MM.1S (cell line): ENCODE measurements around the gene CBL.
"Not testable (repeated sequence)": the region's sequence is repeated elsewhere in the genome, so short reads cannot be mapped to it uniquely, and the experiment has no call there.

Experiments
- DNase-seq: peaks from one replicate; pipeline ENCODE4 v3.0.0-alpha.2; 2015
- H2AFZ ChIP-seq: fragments of 300-600 bp; sonication (generic); 2 replicates; pipeline ENCODE4 v1.6.0; 2016; ENCODE audit warnings: antibody characterized with exemption, low read length
- H3F3A ChIP-seq: fragments of 300-600 bp; sonication (generic); 2 replicates; pipeline ENCODE4 v1.6.1; 2016; ENCODE audit warnings: mild to moderate bottlenecking, antibody characterized with exemption, low read length, moderate library complexity, mixed read lengths; ENCODE audit not compliant: insufficient read depth
- H3K27ac ChIP-seq: fragments of 300-600 bp; sonication (generic); 2 replicates; pipeline ENCODE4 v1.5.1; 2016; ENCODE audit warnings: mild to moderate bottlenecking, low read length
- H3K27me3 ChIP-seq: fragments of 300-600 bp; sonication (generic); replicated peaks from 2 replicates; pipeline ENCODE4 v1.6.0; 2016; ENCODE audit warnings: low read length; ENCODE audit not compliant: insufficient read depth
- H3K36me3 ChIP-seq: fragments of 300-600 bp; sonication (generic); replicated peaks from 2 replicates; pipeline ENCODE4 v1.6.1; 2016; ENCODE audit warnings: mild to moderate bottlenecking, low read length, mixed read lengths; ENCODE audit not compliant: insufficient read depth
- H3K4me1 ChIP-seq: fragments of 300-600 bp; sonication (generic); 2 replicates; pipeline ENCODE4 v1.6.1; 2016; ENCODE audit warnings: low read length, mixed read lengths
- H3K4me2 ChIP-seq: fragments of 300-600 bp; sonication (generic); 2 replicates; pipeline ENCODE4 v1.6.0; 2016; ENCODE audit warnings: low read depth, low read length
- H3K4me3 ChIP-seq: fragments of 300-600 bp; sonication (generic); 2 replicates; pipeline ENCODE4 v1.5.1; 2016; ENCODE audit warnings: low read length, mixed read lengths
- H3K79me2 ChIP-seq: fragments of 300-600 bp; sonication (generic); 2 replicates; pipeline ENCODE4 v1.6.1; 2016; ENCODE audit warnings: mixed run types, low read length, mixed read lengths
- H3K9ac ChIP-seq: fragments of 300-600 bp; sonication (generic); 2 replicates; pipeline ENCODE4 v1.6.1; 2016; ENCODE audit warnings: low read length, mixed read lengths
- H3K9me2 ChIP-seq: fragments of 300-600 bp; sonication (generic); replicated peaks from 2 replicates; pipeline ENCODE4 v1.6.1; 2016; ENCODE audit warnings: mild to moderate bottlenecking, low read length, mixed read lengths; ENCODE audit not compliant: insufficient read depth
- H3K9me3 ChIP-seq: fragments of 300-600 bp; sonication (generic); replicated peaks from 2 replicates; pipeline ENCODE4 v1.6.1; 2016; ENCODE audit warnings: mild to moderate bottlenecking, low read length, mixed read lengths; ENCODE audit not compliant: insufficient read depth
- H4K20me1 ChIP-seq: fragments of 300-600 bp; sonication (generic); 2 replicates; pipeline ENCODE4 v1.6.1; 2016; ENCODE audit warnings: mild to moderate bottlenecking, low read length, moderate library complexity, mixed read lengths; ENCODE audit not compliant: insufficient read depth
- CTCF ChIP-seq: fragments of 300-600 bp; sonication (generic); IDR thresholded peaks from 2 replicates; pipeline ENCODE4 v1.5.1; 2016; ENCODE audit warnings: antibody characterized with exemption, low read length, mixed read lengths
- EZH2 ChIP-seq: fragments of 300-600 bp; sonication (generic); optimal IDR thresholded peaks from 2 replicates; pipeline ENCODE3; 2017; ENCODE audit warnings: low read depth, mild to moderate bottlenecking, antibody characterized with exemption, low read length, mixed read lengths
- EZH2phosphoT487 ChIP-seq: fragments of 300-600 bp; sonication (generic); IDR thresholded peaks from 2 replicates; pipeline ENCODE4 v1.6.1; 2018; ENCODE audit warnings: antibody characterized with exemption, low read length

The CBL gene

DNA sequence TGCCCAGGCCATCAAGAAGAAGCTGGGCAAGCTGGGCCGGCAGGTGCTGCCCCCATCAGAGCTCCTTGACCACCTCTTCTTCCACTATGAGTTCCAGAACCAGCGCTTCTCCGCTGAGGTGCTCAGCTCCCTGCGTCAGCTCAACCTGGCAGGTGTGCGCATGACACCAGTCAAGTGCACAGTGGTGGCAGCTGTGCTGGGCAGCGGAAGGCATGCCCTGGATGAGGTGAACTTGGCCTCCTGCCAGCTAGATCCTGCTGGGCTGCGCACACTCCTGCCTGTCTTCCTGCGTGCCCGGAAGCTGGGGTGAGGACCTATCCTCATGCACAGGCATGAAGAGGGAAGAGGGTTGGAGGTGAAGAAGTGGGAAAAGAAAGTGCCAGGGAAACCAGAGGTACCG lies 26.2 kb upstream of the CBL start:
- Histone ChIP-seq H4K20me1 (no peaks in the 10 kb centered on the region), H3F3A (no peaks in the 10 kb centered on the region), H3K9me3 (no peaks in the 10 kb centered on the region), H3K79me2 (no peaks in the 10 kb centered on the region), H3K9me2 (no peaks in the 10 kb centered on the region), H3K27me3 (no peaks in the 10 kb centered on the region), H2AFZ (no peak overlapping the region), H3K27ac (no peak overlapping the region), H3K4me1 (0 out of 2 replicates have a peak, but pooled peaks cover 4% of the 10 kb centered on the region), H3K36me3 (no peaks in the 10 kb centered on the region), H3K4me2 (no peak overlapping the region), H3K9ac (no peak overlapping the region), H3K4me3 (no peak overlapping the region)
- DNase-seq = no peak
- TF ChIP-seq EZH2phosphoT487 (no peak), EZH2 (no peak), CTCF (no peak)

DNA sequence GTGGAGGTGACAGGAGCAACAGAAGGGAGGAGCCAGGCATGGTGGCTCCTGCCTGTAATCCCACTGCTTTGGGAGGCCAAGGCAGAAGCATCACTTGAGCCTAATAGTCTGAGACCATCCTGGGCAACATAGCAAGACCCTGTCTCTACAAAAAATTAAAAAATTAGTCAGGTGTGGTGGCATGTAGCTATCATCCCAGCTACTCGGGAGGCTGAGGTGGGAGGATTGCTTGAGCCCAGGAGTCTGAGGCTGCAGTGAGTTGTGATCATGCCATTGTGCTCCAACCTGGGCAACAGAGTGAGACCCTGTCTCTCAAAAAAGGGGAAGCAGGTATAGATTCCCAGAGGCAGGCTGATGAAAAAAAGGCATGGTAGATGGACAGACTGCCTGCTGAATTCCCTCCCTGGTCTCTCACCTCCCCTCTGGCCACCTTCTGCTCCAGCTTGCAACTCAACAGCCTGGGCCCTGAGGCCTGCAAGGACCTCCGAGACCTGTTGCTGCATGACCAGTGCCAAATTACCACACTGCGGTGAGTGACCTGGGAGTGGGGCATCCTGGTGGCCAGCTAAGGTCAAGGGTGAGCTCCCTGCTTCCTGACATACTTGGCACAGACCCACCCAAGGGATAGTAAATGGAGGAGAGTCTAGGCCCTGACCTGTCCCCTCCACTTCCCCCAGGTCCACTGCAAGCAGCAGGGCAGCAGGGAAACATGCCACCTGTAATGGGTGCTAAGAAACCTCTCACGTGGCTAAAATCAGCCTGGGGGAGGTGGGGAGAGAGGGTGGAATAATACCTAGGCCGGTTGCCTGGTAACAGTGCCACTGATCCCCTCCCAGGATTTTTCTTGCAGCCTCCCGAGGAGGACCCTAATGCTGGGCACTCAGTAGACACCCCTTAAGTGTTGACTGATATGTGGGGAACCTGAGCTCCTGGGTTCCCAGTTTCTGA lies 25.1 kb upstream of the CBL start:
- H3K27me3 ChIP-seq = 0 out of 2 replicates have a peak, but pooled peaks cover 1% of the 10 kb centered on the region
- H2AFZ ChIP-seq = no peak overlapping the region
- no peaks in the 10 kb centered on the region for H4K20me1 ChIP-seq
- no peaks in the 10 kb centered on the region for H3K79me2 ChIP-seq
- TF ChIP-seq EZH2 (no peak), CTCF (no peak), EZH2phosphoT487 (no peak)
- no peaks in the 10 kb centered on the region for H3K9me2 ChIP-seq
- H3K4me2 ChIP-seq = no peak overlapping the region
- no peaks in the 10 kb centered on the region for H3K9me3 ChIP-seq
- no peaks in the 10 kb centered on the region for H3K36me3 ChIP-seq
- no peak overlapping the region for H3K9ac ChIP-seq
- H3K4me1 ChIP-seq = 0 out of 2 replicates have a peak, but pooled peaks cover 4% of the 10 kb centered on the region
- no peaks in the 10 kb centered on the region for H3F3A ChIP-seq
- H3K27ac ChIP-seq = no peak overlapping the region
- no peak overlapping the region for H3K4me3 ChIP-seq
- DNase-seq = no peak

DNA sequence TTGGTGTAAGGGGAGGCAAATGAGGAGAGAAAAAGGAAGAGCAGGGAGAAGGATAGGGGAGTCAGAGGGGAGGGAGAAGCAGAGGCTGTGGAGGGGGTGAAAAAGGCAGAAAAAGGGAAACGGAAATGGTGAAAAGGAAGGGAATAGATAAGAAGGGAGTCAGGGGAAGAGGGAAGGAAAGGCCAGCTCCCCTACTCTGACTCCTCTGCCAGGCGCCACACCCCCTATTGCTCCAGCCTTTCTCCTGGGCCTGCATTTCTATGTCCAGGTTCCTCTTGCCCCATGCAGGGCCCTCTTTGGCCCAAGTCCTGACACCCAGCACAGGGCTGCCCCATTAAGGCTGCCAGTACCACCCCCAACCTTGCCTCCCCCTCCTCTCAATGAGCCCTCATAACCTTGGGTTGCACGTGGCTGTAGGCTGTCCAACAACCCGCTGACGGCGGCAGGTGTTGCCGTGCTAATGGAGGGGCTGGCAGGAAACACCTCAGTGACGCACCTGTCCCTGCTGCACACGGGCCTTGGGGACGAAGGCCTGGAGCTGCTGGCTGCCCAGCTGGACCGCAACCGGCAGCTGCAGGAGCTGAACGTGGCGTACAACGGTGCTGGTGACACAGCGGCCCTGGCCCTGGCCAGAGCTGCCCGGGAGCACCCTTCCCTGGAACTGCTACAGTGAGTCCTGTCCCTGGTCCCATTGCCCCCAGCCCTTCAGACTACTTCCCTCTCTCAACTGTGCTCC lies 24.3 kb upstream of the CBL start:
- Histone ChIP-seq H4K20me1 (no peaks in the 10 kb centered on the region), H3K4me1 (0 out of 2 replicates have a peak, but pooled peaks cover 4% of the 10 kb centered on the region), H3F3A (no peaks in the 10 kb centered on the region), H3K9ac (no peak overlapping the region), H3K36me3 (no peaks in the 10 kb centered on the region), H3K9me2 (no peaks in the 10 kb centered on the region), H3K27me3 (peaks cover 8% of the 10 kb centered on the region; the same call in 1 of the 2 replicates), H3K9me3 (no peaks in the 10 kb centered on the region), H3K4me3 (no peak overlapping the region), H3K27ac (no peak overlapping the region), H3K4me2 (no peak overlapping the region), H2AFZ (no peak overlapping the region), H3K79me2 (no peaks in the 10 kb centered on the region)
- no peak for DNase-seq
- TF ChIP-seq EZH2 (no peak), EZH2phosphoT487 (no peak), CTCF (no peak)

GRCh38 chr11:119184399-119184798 lies 21.7 kb upstream of the CBL start:
- H3K27me3 ChIP-seq = peaks cover 16% of the 10 kb centered on the region
- not testable (repeated sequence) for H3K4me2 ChIP-seq, H3K9me2 ChIP-seq, H3K4me3 ChIP-seq, DNase-seq, H3K79me2 ChIP-seq, H2AFZ ChIP-seq, H3K4me1 ChIP-seq, H3K9ac ChIP-seq, H3K36me3 ChIP-seq, H3F3A ChIP-seq, H4K20me1 ChIP-seq, H3K27ac ChIP-seq, H3K9me3 ChIP-seq
